ENCODE results near the gene DYNC2LI1.

DYNC2LI1 gene

GRCh38 chr2:43736637-43737036 is 37.2 kb upstream of the DYNC2LI1 start:
- no peak for DNase-seq (ENCODE audit: low spot score)
- no peak for TF ChIP-seq CTCF (IDR thresholded peaks at IDR 0.05; ENCODE audit: extremely low read depth, missing control alignments)

DNA sequence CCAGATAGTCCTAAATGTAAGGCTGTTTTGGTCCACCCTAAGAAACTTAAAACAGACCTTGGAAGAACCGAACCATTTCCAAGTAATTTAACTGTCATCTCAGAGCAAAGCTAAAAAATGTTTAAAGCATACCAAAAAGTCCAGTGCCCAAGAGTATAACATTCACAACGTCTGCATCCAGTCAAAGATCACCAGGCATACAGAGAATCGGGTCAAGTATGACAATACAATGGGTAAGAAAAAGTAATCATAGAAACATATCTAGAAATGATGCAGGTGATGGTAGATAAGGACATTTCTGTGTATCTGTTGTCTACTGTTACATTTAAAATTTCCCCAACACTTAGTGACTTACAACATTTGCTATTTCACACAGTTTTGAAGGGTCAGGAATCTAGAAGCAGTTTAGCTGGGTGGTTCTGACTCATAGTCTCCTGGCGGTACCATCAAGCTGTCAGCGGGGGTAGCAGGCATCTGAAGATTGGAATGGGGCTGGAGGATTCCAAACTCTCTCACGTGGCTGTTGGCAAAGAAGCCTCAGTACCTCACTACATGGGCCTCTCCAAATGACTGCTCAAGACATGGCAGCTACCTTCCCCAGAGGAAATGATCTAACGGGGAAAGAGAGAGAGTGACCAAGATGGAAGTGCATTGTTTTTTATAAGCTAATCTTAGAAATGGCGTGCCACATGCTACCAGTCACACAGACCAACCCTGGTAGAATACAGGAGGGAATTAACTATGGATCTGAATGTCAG is 36.6 kb upstream of the DYNC2LI1 start:
- no peak for TF ChIP-seq CTCF (IDR thresholded peaks at IDR 0.05; ENCODE audit: extremely low read depth, missing control alignments)
- no peak for DNase-seq (ENCODE audit: low spot score)

GRCh38 chr2:43737855-43738254 is 36.0 kb upstream of the DYNC2LI1 start:
- no peak for DNase-seq (ENCODE audit: low spot score)
- no peak for TF ChIP-seq CTCF (IDR thresholded peaks at IDR 0.05; ENCODE audit: extremely low read depth, missing control alignments)

GRCh38 chr2:43738257-43738656 is 35.6 kb upstream of the DYNC2LI1 start:
- DNase-seq (ENCODE audit: low spot score), result no peak
- no peak for TF ChIP-seq CTCF (IDR thresholded peaks at IDR 0.05; ENCODE audit: extremely low read depth, missing control alignments)

DNA sequence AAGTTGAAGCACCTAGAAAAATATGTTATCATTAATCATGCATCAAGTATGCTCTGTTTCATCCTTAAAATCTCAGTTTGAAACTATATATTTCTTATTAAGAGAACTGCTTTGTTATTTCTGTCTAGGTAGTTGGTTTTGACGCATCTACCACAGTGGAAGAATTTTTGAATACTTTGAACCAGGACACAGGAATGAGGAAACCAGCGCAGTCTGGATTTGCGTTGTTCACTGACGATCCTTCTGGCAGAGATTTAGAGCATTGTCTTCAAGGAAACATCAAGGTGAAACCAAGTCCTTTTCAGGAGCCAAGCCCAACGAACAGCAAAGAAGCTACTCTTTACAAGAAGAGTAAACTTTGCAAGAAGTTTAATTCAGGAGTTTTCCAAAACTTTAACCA is 30.1 kb upstream of the DYNC2LI1 start:
- no peak for TF ChIP-seq CTCF (IDR thresholded peaks at IDR 0.05; ENCODE audit: extremely low read depth, missing control alignments)
- no peak for DNase-seq (ENCODE audit: low spot score)

DNA sequence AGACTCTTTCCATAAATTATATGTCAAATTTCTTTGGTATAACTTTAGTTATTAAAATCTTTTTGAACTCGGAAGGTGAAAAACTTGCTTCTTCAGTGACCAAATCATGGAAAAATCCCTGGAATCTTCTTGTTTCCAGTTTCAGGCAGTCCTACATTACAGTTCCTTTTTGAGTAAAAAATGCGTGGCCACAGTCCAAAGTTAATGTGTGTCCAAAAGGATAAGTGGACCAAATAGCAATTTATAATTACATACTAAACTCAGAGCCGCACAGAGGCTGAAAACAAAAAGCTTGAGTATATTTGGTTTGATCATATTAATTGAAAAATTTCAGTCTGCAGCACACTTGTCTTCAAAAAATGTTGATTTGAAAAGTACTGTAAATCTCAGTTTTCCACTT is 28.4 kb upstream of the DYNC2LI1 start:
- TF ChIP-seq CTCF (IDR thresholded peaks at IDR 0.05; ENCODE audit: extremely low read depth, missing control alignments), result no peak
- DNase-seq (ENCODE audit: low spot score), result no peak

- no peak for DNase-seq (ENCODE audit: low spot score)
- TF ChIP-seq CTCF (IDR thresholded peaks at IDR 0.05; ENCODE audit: extremely low read depth, missing control alignments), result no peak
Measured at GRCh38 chr2:43748333-43748732, 25.5 kb upstream of the DYNC2LI1 start.

Data from GM20000 (cell line).